ENCODE measurements around the gene FOCAD. TPM values are rescaled to one million over a fixed set of nuclear protein-coding genes. Genes with fewer than 3 reads are reported as not detected.
"Not testable (repeated sequence)": the region's sequence is repeated elsewhere in the genome, so short reads cannot be mapped to it uniquely, and the experiment has no call there.

The FOCAD gene
- total and polyA plus RNA-seq, 4 donors, result 6.8 to 62.1 (median 27.9) TPM

DNA sequence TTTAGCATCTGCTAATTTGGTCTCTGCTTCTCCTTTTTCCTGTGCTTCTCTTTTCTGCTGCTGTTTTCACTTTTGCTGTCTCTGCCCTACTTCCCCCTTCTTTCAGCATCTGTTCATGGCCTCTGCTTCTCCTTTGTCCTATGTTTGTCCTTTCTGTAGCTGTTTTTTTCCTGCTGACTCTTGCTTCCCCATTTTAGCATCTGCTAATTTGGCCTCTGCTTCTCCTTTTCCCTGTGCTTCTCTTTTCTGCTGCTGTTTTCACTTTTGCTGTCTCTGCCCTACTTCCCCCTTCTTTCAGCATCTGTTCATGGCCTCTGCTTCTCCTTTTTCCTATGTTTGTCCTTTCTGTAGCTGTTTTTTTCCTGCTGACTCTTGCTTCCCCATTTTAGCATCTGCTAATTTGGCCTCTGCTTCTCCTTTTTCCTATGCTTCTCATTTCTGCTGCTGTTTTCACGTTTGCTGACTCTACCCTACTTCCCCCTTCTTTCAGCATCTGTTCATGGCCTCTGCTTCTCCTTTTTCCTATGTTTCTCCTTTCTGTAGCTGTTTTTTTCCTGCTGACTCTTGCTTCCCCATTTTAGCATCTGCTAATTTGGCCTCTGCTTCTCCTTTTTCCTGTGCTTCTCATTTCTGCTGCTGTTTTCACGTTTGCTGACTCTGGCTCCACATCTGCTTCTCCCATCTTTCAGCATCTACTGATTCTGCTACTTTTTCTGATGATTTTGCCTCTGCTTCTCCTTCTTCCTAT lies 290.3 kb downstream of the FOCAD start:
- WGBS, 2 donors, result 13 to 61% methylated on average over 2 of the region's 2 CpGs

DNA sequence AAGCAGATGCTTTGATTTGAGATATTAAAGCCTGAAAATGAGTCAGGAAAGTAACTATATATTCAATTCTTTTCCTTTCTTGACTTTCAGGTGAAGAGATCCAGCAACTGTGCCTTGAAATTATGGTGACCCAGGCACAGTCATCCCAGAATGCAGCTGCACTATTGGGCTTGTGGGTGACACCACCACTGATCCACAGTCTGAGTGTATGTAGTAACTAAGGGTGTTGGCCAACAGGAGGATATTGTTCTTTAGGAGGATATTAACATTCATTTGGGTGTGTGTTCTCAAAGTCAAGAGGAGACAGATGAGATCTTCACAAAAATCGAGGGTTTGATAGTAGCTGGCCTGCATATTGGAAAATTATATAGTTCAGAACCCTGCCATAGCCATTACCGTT lies 294.2 kb downstream of the FOCAD start:
- WGBS, 2 donors, result 87 to 96% methylated on average over 2 of the region's 2 CpGs

More for the DNA sequence above, 290.3 kb downstream of the FOCAD start:
- H3K27me3 ChIP-seq (ENCODE audit: control insufficient read depth in 3 of 3, insufficient read depth in 3 of 3, low read length in 2 of 3); ATAC-seq (ENCODE audit: insufficient read depth, low FRiP score); H3K9ac ChIP-seq (ENCODE audit: insufficient read depth in 1 of 2, low read length in 2 of 2); H3K36me3 ChIP-seq (ENCODE audit: control insufficient read depth in 4 of 4, insufficient read depth in 4 of 4, low read length in 4 of 4); H3K4me1 ChIP-seq (ENCODE audit: control insufficient read depth in 5 of 5, insufficient read depth in 5 of 5, low read length in 5 of 5); H3K27ac ChIP-seq (ENCODE audit: low read depth in 1 of 2, low read length in 1 of 2); DNase-seq; H3K4me3 ChIP-seq; H3K9me3 ChIP-seq (ENCODE audit: control insufficient read depth in 4 of 4, insufficient read depth in 3 of 4, low read length in 3 of 4): not testable (repeated sequence)

DNA sequence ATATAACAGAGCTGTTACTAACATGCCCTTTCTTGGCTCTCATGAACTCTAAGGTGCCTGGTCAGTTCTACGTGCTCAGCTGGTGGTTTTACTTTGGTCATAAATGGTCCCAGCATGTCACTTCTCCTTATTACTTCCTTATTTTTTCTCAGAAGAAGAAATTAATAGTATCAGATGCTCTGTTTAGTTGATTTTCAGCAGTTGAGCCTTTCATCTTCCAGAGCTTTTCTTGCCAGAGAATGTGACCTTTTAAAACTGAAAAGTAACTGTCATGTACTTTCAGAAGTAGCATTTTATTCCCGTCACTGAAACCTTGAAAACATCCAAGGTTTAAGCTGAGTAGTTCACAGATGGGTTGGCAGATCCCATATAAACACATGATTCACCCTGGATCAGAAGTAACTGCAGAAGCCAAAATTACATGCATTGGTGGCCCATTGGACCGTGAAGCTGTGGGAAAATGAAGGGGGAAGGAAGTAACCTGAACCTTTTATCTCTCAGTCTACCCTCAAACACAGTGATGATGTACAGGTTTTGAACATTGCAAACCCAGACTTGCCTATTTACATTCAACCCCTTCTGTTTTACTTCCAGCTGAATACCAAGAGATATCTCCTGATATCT lies 296.9 kb downstream of the FOCAD start:
- Histone ChIP-seq H3K27ac (ENCODE audit: low read depth in 1 of 2, low read length in 1 of 2) (peak overlapping the region in 1 of 2 donors; percentile 41), H3K4me1 (ENCODE audit: control insufficient read depth in 5 of 5, insufficient read depth in 5 of 5, low read length in 5 of 5) (peaks cover 0 to 13% (median 0%) of the 10 kb centered on the region in 5 donors), H3K9me3 (ENCODE audit: control insufficient read depth in 4 of 4, insufficient read depth in 3 of 4, low read length in 3 of 4) (no peaks in the 10 kb centered on the region), H3K9ac (ENCODE audit: insufficient read depth in 1 of 2, low read length in 2 of 2) (no peak overlapping the region), H3K4me3 (no peak overlapping the region), H3K27me3 (ENCODE audit: control insufficient read depth in 3 of 3, insufficient read depth in 3 of 3, low read length in 2 of 3) (no peaks in the 10 kb centered on the region), H3K36me3 (ENCODE audit: control insufficient read depth in 4 of 4, insufficient read depth in 4 of 4, low read length in 4 of 4) (peaks cover 2 to 18% (median 6%) of the 10 kb centered on the region in 4 donors)
- WGBS, 2 donors, result 32 to 33% methylated on average over 3 of the region's 3 CpGs
- TF ChIP-seq, protein P1, sequence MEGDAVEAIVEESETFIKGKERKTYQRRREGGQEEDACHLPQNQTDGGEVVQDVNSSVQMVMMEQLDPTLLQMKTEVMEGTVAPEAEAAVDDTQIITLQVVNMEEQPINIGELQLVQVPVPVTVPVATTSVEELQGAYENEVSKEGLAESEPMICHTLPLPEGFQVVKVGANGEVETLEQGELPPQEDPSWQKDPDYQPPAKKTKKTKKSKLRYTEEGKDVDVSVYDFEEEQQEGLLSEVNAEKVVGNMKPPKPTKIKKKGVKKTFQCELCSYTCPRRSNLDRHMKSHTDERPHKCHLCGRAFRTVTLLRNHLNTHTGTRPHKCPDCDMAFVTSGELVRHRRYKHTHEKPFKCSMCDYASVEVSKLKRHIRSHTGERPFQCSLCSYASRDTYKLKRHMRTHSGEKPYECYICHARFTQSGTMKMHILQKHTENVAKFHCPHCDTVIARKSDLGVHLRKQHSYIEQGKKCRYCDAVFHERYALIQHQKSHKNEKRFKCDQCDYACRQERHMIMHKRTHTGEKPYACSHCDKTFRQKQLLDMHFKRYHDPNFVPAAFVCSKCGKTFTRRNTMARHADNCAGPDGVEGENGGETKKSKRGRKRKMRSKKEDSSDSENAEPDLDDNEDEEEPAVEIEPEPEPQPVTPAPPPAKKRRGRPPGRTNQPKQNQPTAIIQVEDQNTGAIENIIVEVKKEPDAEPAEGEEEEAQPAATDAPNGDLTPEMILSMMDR (IDR thresholded peaks at IDR 0.05; ENCODE audit: control extremely low read depth, extremely low read depth), result no peak
- peak; percentile 34 for ATAC-seq (ENCODE audit: insufficient read depth, low FRiP score)
- DNase-seq, result peak in 2 of 3 donors; percentile 51 to 53

More for the DNA sequence above, 294.2 kb downstream of the FOCAD start:
- no peak for DNase-seq
- TF ChIP-seq, protein P1 (IDR thresholded peaks at IDR 0.05; ENCODE audit: control extremely low read depth, extremely low read depth), result no peak
- H3K27me3 ChIP-seq (ENCODE audit: control insufficient read depth in 3 of 3, insufficient read depth in 3 of 3, low read length in 2 of 3), result no peaks in the 10 kb centered on the region
- H3K9me3 ChIP-seq (ENCODE audit: control insufficient read depth in 4 of 4, insufficient read depth in 3 of 4, low read length in 3 of 4), result no peaks in the 10 kb centered on the region
- peaks cover 2 to 18% (median 6%) of the 10 kb centered on the region in 4 donors for H3K36me3 ChIP-seq (ENCODE audit: control insufficient read depth in 4 of 4, insufficient read depth in 4 of 4, low read length in 4 of 4)
- H3K4me3 ChIP-seq, result no peak overlapping the region
- no peak overlapping the region for H3K9ac ChIP-seq (ENCODE audit: insufficient read depth in 1 of 2, low read length in 2 of 2)
- peaks cover 0 to 13% (median 0%) of the 10 kb centered on the region in 5 donors for H3K4me1 ChIP-seq (ENCODE audit: control insufficient read depth in 5 of 5, insufficient read depth in 5 of 5, low read length in 5 of 5)
- H3K27ac ChIP-seq (ENCODE audit: low read depth in 1 of 2, low read length in 1 of 2), result no peak overlapping the region
- no peak for ATAC-seq (ENCODE audit: insufficient read depth, low FRiP score)

DNA sequence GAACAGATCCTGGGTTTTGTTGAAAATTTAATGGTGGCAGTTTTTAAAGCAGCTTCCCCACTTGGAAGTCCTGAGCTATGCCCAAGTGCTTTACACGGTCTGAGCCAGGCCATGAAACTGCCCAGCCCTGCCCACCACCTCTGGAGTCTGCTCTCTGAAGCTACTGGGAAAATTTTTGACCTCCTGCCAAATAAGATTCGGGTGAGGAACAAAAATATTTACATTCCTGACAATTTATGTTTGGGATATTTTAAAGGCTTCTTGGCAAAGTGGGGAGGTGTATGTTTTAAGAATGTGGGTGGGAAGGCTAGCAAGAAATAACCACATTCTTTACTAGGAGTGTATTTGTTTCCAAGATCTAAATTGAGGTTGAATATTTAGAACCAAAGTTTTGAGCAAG lies 297.4 kb downstream of the FOCAD start:
- ATAC-seq (ENCODE audit: insufficient read depth, low FRiP score) (no peak), DNase-seq (peak; percentile 30 to 65 (median 50))
- 30 to 57% methylated on average over 2 of the region's 2 CpGs for WGBS, 2 donors
- TF ChIP-seq, protein P1 (IDR thresholded peaks at IDR 0.05; ENCODE audit: control extremely low read depth, extremely low read depth), result no peak
- Histone ChIP-seq H3K4me3 (no peak overlapping the region), H3K9ac (ENCODE audit: insufficient read depth in 1 of 2, low read length in 2 of 2) (no peak overlapping the region), H3K9me3 (ENCODE audit: control insufficient read depth in 4 of 4, insufficient read depth in 3 of 4, low read length in 3 of 4) (peaks cover 0 to 2% (median 0%) of the 10 kb centered on the region in 4 donors), H3K27ac (ENCODE audit: low read depth in 1 of 2, low read length in 1 of 2) (no peak overlapping the region), H3K36me3 (ENCODE audit: control insufficient read depth in 4 of 4, insufficient read depth in 4 of 4, low read length in 4 of 4) (peaks cover 4 to 17% (median 7%) of the 10 kb centered on the region in 4 donors), H3K27me3 (ENCODE audit: control insufficient read depth in 3 of 3, insufficient read depth in 3 of 3, low read length in 2 of 3) (no peaks in the 10 kb centered on the region), H3K4me1 (ENCODE audit: control insufficient read depth in 5 of 5, insufficient read depth in 5 of 5, low read length in 5 of 5) (peaks cover 0 to 13% (median 2%) of the 10 kb centered on the region in 5 donors)
